Fibroblast of villous mesenchyme (primary cell): ENCODE data around the gene FBXO31. TPM values are rescaled to one million over a fixed set of nuclear protein-coding genes. Genes with fewer than 3 reads are reported as not detected.

Source experiments
- DNase-seq: peaks from one replicate; pipeline ENCODE4 v3.0.0-alpha.2; 2010; ENCODE audit warnings: low read depth
- H3K4me3 ChIP-seq: 2 replicates; pipeline ENCODE4 v1.5.1; 2011; ENCODE audit warnings: low read depth, mild to moderate bottlenecking, low read length
- CTCF ChIP-seq: IDR thresholded peaks from 2 replicates; pipeline ENCODE4 v1.5.1; 2012; ENCODE audit warnings: low read depth, mild to moderate bottlenecking, low read length; ENCODE audit not compliant: insufficient read depth
- total RNA-seq: library from RNA; depleted of rRNA; stranded (reverse); fragments of >200 nt; gene quantifications from 2 replicates; pipeline ENCODE4 v1.2.3, GENCODE V29; 2012

Gene FBXO31
- total RNA-seq, 1 donor = 25.9 TPM

GRCh38 chr16:87332150-87332549 lies 51.4 kb downstream of the FBXO31 start:
- peak; percentile 23 for DNase-seq
- no peak overlapping the region for H3K4me3 ChIP-seq
- TF ChIP-seq CTCF = no peak

- no peak for DNase-seq
- no peak for TF ChIP-seq CTCF
- H3K4me3 ChIP-seq = no peak overlapping the region
Observed at GRCh38 chr16:87331241-87331801, 52.3 kb downstream of the FBXO31 start.

- TF ChIP-seq CTCF = no peak
- no peak for DNase-seq
- no peak overlapping the region for H3K4me3 ChIP-seq
Observed at GRCh38 chr16:87330646-87331045, 52.9 kb downstream of the FBXO31 start.

- DNase-seq = no peak
- TF ChIP-seq CTCF = no peak
- no peak overlapping the region for H3K4me3 ChIP-seq
Observed at GRCh38 chr16:87330257-87330624, 53.3 kb downstream of the FBXO31 start.

- TF ChIP-seq CTCF = no peak
- DNase-seq = no peak
- H3K4me3 ChIP-seq = no peak overlapping the region
Observed at GRCh38 chr16:87329436-87330256, 53.9 kb downstream of the FBXO31 start.

GRCh38 chr16:87328846-87329245 lies 54.7 kb downstream of the FBXO31 start:
- DNase-seq = no peak
- H3K4me3 ChIP-seq = no peak overlapping the region
- TF ChIP-seq CTCF = no peak
